SH-SY5Y (cell line): ENCODE data around the gene FBXL17.

ENCODE experiments used
- GATA2 ChIP-seq: IDR thresholded peaks from 2 replicates; pipeline ENCODE4 v1.6.1; 2011; ENCODE audit warnings: mild to moderate bottlenecking, low read depth, low read length
- GATA3 ChIP-seq: IDR thresholded peaks from 2 replicates; pipeline ENCODE4 v1.6.1; 2011; ENCODE audit warnings: low read depth, mild to moderate bottlenecking, low read length, moderate library complexity

GRCh38 chr5:107955321-107955720 lies 426.6 kb downstream of the FBXL17 start:
- peak; percentile 75 for TF ChIP-seq GATA3
- TF ChIP-seq GATA2: peak; percentile 66
